ENCODE data around the gene NCBP1. TPM values are rescaled to one million over a fixed set of nuclear protein-coding genes. Genes with fewer than 3 reads are reported as not detected.

Gene NCBP1
- total and polyA plus RNA-seq, 7 donors = 7.8 to 20.2 (median 15.9) TPM

DNA sequence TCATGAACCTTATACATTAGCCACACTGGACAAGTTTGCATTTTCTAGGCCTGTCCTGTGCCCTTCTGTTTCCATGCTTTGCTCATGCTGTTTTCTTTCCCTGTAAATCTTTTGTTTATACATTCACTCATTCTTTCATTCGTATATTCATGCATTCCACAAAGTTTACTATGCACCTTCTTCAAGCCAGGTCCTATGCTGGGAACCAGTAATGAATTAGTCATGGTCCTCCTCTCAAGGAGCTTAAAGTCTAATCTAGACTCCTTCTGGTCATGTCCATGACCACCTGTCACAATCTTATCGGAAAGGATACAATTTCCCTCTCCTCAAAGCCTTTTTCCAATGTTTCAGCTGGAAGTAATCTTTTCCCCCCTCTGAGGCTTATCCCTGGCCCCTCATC is 72.6 kb downstream of the NCBP1 start:
- H3K4me3 ChIP-seq = no peak overlapping the region
- intact Hi-C loops (cut with DNase I) = no loop called here
- H3K27ac ChIP-seq = no peak overlapping the region
- peaks cover 0 to 20% (median 9%) of the 10 kb centered on the region in 4 donors for H3K4me1 ChIP-seq
- 80 to 87% methylated on average over 2 of the region's 2 CpGs for WGBS, 2 donors
- no peak for DNase-seq
- H3K27me3 ChIP-seq = peaks cover 2 to 5% (median 5%) of the 10 kb centered on the region in 3 donors
- no peaks in the 10 kb centered on the region for H3K36me3 ChIP-seq
- TF ChIP-seq, protein P1, sequence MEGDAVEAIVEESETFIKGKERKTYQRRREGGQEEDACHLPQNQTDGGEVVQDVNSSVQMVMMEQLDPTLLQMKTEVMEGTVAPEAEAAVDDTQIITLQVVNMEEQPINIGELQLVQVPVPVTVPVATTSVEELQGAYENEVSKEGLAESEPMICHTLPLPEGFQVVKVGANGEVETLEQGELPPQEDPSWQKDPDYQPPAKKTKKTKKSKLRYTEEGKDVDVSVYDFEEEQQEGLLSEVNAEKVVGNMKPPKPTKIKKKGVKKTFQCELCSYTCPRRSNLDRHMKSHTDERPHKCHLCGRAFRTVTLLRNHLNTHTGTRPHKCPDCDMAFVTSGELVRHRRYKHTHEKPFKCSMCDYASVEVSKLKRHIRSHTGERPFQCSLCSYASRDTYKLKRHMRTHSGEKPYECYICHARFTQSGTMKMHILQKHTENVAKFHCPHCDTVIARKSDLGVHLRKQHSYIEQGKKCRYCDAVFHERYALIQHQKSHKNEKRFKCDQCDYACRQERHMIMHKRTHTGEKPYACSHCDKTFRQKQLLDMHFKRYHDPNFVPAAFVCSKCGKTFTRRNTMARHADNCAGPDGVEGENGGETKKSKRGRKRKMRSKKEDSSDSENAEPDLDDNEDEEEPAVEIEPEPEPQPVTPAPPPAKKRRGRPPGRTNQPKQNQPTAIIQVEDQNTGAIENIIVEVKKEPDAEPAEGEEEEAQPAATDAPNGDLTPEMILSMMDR (IDR thresholded peaks at IDR 0.05) = no peak
- no peak for TF ChIP-seq POLR2AphosphoS5 (IDR thresholded peaks at IDR 0.05)
- TF ChIP-seq EP300 (IDR thresholded peaks at IDR 0.05) = no peak
- TF ChIP-seq POLR2A (IDR thresholded peaks at IDR 0.05) = no peak
- no peaks in the 10 kb centered on the region for H3K9me3 ChIP-seq

DNA sequence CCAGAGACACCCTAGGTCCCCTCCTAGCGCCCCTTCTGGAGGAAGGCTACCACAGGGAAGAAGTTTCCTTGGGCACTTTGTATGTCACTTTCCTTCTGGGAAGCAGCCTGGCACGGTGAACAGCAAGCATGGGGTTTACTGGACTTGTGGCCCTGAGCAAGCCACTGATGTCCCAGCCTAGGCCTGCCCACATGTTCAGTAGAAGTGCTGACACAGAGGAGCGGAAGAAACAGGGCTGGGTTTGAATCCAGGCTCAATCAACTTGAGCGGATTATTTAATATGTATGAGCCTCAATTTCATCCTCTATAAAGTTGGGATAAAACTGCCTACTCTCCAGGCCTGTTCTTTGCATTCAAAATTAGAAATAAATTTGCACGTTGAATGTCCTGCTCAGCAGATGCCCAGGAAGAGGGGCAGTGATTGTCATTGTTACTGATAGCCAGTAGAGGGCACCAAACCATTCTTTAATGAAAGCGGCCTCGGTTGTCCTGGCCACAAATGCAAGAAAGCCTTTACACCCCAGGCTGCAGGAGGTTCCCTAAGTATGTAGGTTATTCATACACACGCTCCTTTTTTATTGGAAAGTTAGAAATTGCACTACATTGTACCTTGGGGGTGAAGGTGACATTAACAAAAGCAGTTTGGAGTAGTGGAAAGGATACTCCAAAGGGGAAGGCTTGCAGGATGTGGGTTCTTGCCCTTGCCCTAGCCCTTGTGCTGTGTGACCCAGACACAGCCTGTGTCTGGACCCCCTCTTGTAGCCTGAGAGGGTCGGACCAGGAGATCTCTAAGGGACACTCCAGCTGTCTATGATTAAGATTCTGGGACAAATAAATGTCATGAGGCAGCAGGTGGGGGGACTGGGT is 77.0 kb downstream of the NCBP1 start:
- no peaks in the 10 kb centered on the region for H3K9me3 ChIP-seq
- no peak overlapping the region for H3K4me3 ChIP-seq
- H3K27me3 ChIP-seq = peaks cover 2 to 7% (median 6%) of the 10 kb centered on the region in 3 donors
- peaks cover 0 to 7% (median 0%) of the 10 kb centered on the region in 4 donors for H3K4me1 ChIP-seq
- DNase-seq = no peak
- intact Hi-C loops (cut with DNase I) = loop anchor here (1.0 kb wide), 1 partner anchor 190 kb away; no protein-coding TSS in a partner anchor
- H3K36me3 ChIP-seq = no peaks in the 10 kb centered on the region
- TF ChIP-seq, protein P1 (IDR thresholded peaks at IDR 0.05) = peak; percentile 58 to 83 (median 69)
- no peak for TF ChIP-seq POLR2A (IDR thresholded peaks at IDR 0.05)
- 24 to 26% methylated on average over 9 of the region's 9 CpGs for WGBS, 2 donors
- no peak overlapping the region for H3K27ac ChIP-seq

DNA sequence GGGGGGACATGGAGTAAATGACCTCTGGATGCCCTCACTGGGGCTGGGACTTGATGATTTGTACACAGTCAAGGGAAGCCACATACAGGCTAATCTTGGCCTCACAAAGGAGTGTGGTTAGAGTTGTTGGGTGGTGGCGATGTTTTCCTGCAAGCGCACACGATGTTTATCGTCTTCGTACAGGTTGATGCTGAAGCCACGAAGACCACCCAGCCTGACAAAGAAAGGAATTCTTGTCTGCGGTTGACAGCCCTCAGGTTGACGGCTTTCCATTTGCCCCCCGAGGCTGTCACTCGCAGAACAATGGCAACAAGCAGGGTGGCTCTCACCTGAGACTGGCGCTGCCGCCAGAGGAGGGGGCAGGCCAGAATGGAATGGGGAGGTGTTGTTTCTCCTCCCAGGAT is 77.6 kb downstream of the NCBP1 start:
- no peak overlapping the region for H3K4me3 ChIP-seq
- no peaks in the 10 kb centered on the region for H3K9me3 ChIP-seq
- H3K36me3 ChIP-seq = no peaks in the 10 kb centered on the region
- no peak overlapping the region for H3K27ac ChIP-seq
- peaks cover 0 to 7% (median 0%) of the 10 kb centered on the region in 4 donors for H3K4me1 ChIP-seq
- WGBS, 2 donors = 34 to 76% methylated on average over 12 of the region's 12 CpGs
- peaks cover 2 to 7% (median 6%) of the 10 kb centered on the region in 3 donors for H3K27me3 ChIP-seq
- intact Hi-C loops (cut with DNase I) = no loop called here
- no peak for TF ChIP-seq EP300 (IDR thresholded peaks at IDR 0.05)
- TF ChIP-seq POLR2AphosphoS5 (IDR thresholded peaks at IDR 0.05) = no peak
- TF ChIP-seq, protein P1 (IDR thresholded peaks at IDR 0.05) = no peak
- no peak for TF ChIP-seq POLR2A (IDR thresholded peaks at IDR 0.05)
- DNase-seq = no peak

DNA sequence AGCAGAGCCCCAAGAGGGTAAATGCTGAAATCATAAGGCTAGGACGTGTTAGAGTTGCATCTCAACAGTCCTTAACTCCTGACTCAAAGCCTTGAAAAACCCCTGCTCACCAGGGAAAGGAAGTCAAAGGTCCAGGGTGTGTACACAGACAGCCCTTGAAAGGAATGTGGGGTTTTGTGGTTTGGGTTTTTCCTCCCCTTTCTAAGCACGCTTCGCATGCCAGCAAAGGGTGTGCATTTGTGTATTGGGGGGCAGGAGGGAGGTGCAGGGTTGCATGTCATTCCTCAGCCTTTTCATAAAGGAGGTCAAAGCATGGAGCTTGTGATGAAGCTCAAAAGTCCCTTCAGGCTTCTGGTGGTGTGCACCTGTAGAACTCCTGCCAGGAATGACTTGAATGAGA is 80.8 kb downstream of the NCBP1 start:
- peaks cover 0 to 7% (median 0%) of the 10 kb centered on the region in 4 donors for H3K4me1 ChIP-seq
- H3K4me3 ChIP-seq = no peak overlapping the region
- WGBS, 2 donors = 12 to 17% methylated on average over 3 of the region's 3 CpGs
- TF ChIP-seq EP300 (IDR thresholded peaks at IDR 0.05) (no peak), POLR2A (IDR thresholded peaks at IDR 0.05) (no peak), POLR2AphosphoS5 (IDR thresholded peaks at IDR 0.05) (no peak)
- TF ChIP-seq, protein P1 (IDR thresholded peaks at IDR 0.05) = no peak
- no peak overlapping the region for H3K27ac ChIP-seq
- no peaks in the 10 kb centered on the region for H3K36me3 ChIP-seq
- DNase-seq = no peak
- intact Hi-C loops (cut with DNase I) = no loop called here
- H3K27me3 ChIP-seq = peaks cover 2 to 7% (median 6%) of the 10 kb centered on the region in 3 donors
- no peaks in the 10 kb centered on the region for H3K9me3 ChIP-seq

Data from sigmoid colon (tissue), 7 donors.